NCI-H774 (cell line): ENCODE data around the gene CFAP99.
A peak's percentile ranks its signal among the peaks of the same experiment; 100 is the strongest.
"Not testable (repeated sequence)": the region's sequence is repeated elsewhere in the genome, so short reads cannot be mapped to it uniquely, and the experiment has no call there.

Experiments
- DNase-seq: peaks from one replicate; lab custom pipeline; 2025; lab: John Stamatoyannopoulos, UW

The CFAP99 gene

DNA sequence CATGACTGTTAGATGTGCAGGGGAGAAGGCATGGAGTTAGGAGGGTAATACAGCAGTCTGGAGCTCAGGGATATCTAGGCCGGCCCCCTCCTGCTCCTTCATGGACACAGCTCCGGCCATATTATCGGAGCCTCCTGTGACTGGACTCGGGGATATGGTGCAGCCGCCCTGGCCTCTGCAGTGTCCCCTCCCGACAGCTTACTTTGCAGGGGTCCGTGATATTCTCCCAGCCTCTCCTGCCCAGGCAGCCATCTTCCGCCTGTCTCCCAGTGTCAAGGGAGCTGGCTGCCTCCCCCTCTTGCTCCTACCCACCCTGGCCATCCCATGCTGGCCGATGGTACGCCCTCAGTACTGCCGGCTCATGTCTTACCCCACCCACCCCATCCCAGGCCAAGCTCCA is 30.3 kb downstream of the CFAP99 start:
- DNase-seq, result no peak

DNA sequence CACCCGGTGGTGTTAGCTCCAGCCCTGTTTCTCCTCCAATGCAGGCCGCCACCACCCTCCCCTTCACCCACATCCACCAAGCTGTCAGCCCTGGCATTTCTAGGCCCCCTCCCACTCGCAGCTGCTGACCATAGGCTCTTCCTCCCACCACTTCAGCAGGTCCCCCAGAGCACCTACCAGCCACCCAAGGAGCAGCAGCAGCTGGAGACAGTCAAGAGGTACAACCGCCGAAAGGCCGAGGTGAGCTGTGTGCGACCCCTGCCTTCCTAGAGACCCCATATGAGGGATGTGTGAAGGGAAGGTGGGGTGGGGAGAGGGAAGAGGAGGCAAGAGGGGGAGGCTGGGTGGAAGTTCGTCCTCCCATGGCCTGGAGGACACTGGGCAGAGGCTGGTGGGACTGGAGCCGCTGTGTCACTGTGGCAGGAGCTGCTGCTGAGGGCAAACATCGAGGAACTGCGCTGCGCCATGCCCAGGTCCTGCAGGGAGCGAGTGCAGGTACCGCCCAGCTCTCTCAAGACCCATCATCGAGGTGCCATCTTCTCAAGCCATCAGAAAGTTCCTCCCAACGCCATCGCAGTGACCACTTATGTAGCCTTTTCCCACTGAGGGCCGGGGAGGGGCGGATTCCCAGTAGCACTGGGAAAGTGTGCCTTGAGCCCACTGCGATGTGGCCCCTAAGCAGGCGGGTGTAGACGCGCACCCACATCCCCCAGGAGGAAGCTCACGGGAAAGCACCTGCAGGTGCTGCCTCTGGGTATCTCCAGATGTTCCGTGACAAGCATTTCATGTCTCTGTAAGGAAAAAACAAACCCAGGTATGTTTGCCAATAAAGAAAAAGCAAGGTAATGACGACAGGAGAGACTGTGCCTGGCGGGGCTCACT is 31.0 kb downstream of the CFAP99 start:
- DNase-seq, result no peak

DNA sequence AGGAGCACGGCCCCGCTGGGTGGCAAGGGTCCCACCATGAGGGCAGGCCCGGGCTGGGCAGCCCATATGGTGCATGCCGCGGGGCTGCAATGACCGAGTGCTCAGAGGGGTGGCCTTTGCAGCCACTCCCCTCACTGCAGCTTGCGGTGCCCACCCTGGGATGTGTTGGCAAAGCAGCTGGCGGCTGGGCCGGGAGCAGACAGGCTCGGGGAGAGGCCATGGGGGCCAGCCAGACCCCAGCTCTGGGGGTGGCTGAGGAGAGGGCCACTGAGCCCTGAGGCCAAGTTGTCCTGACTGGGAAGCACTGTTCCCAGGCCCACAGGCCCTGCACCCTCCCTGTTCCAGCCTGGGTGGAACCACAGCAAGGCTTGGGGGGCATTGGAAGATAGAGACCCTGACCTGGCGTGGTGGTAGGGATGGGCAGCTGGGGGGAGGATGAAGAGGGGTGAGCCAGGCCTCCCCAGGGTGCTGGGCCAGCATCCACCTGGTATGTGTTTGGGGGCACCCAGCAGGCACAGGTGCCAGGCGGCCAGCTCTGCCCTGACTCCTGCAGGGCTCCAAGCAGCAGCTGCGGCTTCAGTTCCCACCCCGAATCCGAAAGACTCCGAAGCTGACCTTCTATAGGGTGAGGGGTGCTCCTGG is 31.8 kb downstream of the CFAP99 start:
- DNase-seq, result no peak

DNA sequence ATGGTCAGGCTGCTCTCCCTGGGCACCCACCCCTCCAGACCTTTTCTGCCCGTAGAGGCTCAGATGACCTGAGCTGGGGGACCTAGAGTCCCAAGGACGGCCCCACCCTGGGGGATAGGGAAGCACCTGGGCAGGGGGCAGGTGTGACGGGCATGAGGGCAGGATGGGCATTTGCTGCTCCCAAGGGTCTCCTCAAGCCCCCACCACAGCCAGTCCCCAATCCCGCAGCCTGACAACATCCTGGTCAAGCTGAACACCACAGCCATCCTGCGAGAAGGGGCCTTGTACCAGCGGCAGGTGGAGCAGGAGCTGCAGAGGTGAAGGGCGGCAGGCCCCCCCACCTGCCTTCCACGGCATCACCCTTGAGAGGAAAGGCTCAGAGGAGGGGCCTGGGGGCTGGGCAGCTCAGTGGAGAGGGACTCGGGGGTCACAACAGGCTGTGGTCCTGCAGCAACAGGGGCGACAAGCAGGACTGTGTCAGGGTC is 32.3 kb downstream of the CFAP99 start:
- no peak for DNase-seq

DNA sequence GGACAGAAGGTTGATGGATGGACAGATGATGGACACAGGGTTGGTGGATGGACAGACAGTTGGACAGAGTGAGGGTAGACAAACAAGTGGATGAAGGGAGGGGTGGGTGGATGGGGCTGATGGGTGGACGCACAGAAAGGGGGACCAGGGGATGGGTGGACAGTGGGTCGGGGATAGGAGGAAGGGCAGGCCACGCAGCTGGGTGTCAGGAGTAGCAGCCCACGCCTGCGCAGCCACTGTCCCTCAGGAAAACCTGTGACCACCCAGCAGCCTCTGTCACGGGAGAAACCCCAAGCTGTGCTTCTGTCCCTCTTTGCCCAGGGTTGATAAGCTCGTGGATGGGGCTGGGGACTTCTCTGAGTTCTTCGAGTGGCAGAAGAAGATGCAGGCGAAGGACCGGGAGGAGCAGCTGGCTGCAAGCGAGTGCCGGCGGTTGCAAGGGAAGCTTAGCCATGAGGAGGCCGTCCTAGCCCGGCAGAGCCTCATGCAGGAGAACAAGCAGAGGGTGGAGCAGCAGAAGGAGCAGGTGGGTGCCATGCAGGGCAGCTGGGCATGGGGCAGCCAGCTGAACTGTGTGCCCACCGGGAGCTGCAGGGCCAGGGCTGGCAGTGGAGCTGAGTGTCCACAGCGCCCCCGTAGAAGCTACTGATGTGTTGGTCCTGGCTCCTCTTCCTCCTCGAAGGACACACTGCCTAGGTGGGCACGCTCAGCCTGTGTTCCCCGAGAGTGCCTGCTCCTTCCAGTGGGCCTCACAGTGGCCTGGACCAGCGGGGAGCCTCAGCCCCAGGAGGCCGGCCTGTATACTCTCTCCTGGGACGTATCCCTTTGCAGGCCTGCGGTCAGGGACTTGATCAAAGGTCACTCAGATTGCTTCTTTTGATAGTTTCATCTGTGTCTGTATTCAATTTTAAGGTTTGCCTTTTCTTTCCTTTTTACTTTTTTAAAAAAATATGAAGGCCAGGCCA is 33.3 kb downstream of the CFAP99 start:
- DNase-seq, result no peak

DNA sequence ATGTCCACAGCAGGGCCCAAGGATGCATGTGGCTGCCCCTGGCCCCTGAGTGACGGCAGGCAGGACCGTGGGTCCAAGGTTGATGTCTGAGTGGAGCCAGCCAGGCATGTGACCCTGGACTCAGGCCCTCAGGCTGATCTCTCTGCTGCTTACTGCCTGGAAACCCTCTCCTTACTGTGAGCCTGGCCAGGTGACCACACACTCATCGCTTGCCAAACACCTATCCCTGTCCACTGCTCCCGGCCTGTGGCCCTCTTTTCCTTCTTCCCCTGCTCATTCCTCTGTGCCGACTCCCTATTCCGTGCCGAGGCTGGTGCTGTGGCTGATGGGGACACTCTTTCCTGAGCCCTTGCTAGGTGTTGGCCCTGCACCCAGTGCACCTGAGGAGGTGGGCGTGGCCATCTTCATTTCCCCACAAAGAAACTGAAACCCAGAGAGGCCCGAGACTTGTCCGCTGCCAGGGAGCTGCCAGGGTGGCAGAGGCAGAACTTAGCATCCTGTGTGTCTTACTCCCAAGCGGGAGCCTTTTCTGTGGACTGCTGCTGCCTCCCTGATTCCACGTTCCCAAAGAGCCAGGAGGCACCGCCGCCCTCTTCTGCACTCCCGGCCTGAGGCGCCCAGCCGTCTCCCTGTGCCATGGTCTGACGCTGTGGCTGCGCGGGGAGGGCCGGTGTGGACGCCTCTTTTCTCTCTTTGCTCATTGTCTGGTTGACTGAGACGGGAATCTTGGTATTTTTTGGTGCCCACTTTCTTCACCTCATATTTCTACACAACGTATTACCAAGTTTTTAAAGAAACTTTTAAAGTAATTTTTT is 38.9 kb downstream of the CFAP99 start:
- DNase-seq, result no peak

DNA sequence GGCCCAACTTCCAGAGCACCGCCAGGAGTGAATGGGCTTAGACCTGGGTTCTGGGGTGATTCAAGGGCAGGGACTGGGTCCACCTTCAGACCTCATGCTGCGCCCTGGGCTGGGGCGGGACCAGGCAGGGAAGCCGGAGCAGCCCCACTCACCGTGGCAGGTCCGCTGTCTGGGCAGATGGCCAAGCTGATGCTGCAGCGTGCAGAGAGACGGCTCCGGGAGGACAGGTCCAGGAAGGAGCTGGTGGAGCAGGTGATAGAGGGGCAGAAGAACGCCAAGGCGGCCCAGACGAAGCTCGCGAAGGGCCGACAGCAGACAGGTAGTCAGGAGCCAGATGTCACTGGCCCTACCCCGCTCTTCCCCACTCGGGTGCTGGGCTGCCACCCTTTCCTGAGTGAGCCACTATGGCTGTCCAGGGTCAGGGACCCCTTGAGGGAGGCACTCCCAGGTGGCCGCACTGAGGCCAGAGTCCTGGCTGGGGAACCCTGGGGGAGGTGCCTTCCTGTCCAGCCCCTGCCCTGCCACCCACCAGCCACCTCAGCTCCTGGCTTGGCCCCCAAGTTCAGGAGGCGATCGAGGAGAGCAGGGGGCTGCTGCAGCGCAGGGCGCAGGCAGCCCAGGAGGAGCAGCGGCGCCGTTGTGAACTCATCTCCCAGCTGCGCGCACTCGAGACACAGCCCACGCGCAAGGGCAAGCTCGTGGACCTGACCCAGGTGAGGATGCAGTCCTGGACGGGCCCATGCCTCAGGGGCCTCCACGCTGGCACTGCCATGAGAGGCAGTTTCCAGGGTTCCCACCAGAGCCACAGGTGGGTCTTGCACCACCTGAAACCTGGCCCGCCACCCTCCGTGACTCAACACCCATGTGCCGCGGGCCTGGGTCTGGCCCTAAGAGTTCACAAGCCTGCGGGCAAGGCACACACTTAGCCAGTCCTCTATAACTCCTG is 40.1 kb downstream of the CFAP99 start:
- no peak for DNase-seq

DNA sequence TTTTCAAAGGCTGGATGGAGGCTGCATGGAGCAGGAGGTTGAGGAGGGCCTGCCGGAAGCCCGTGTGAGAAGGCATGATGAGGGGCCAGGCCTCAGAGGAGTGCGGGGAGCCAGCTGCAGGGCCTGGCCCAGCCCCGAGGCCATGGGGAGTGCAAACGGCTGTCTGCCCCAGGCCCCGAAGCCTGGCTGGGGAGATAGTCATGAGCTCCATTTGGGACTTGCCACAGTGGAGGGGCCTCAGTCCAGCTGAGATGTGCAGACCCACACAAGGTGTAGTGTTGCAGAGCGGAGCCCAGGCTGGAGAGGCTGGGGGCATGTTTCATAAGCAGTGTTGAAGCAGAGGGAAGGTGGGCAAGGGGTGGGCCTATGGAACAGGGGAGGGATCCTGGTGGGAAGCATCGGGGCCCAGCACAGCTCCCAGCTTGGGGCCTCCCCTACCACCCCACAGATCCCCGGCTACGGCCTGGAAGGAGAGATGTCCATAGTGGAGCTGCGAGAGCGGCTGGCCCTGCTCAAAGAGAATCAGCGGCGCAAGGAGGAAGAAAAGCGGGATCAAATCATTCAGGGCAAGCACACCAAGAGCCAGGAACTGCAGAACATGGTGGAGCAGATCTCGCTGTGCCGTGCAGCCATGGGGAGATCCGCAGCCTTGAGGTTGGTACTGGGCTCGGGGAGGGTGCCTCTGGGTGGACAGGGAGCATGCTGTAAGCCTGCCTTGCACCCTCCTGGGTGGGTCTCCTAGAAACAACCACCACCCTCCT is 41.0 kb downstream of the CFAP99 start:
- no peak for DNase-seq

DNA sequence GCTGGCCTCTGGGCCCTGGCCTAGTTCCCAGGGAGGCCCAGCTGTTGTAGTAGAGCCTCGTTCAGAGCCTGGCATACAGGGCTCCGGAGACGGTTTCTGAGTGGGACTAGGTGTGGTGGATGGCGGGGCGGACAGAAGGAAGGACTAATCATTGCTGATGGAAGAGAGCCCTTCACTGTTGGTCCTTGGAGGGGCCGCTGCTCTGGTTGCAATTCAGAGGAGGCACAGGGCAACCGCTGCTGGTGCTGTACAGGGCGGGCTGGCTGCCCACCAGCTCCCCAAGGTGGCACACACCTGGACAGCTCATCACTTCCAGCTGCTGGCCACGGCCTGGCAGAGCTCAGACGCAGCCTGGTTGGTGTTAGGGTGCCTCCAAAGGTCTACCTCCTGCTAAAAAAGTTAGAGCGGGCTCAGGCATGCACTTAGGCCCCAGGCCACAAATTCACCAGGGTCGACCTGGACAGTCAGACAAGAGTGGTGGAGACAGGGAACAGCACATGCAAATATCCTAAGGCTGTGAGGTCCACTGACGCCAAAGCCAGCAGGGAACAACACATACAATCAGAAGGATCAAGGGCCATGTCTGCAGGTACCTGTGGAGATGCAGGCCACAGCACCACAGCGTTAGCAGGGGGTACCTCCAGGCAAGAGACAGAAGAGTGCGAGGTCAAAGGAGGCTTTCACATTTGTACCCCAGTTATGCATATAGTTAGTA is 42.6 kb downstream of the CFAP99 start:
- no peak for DNase-seq

DNA sequence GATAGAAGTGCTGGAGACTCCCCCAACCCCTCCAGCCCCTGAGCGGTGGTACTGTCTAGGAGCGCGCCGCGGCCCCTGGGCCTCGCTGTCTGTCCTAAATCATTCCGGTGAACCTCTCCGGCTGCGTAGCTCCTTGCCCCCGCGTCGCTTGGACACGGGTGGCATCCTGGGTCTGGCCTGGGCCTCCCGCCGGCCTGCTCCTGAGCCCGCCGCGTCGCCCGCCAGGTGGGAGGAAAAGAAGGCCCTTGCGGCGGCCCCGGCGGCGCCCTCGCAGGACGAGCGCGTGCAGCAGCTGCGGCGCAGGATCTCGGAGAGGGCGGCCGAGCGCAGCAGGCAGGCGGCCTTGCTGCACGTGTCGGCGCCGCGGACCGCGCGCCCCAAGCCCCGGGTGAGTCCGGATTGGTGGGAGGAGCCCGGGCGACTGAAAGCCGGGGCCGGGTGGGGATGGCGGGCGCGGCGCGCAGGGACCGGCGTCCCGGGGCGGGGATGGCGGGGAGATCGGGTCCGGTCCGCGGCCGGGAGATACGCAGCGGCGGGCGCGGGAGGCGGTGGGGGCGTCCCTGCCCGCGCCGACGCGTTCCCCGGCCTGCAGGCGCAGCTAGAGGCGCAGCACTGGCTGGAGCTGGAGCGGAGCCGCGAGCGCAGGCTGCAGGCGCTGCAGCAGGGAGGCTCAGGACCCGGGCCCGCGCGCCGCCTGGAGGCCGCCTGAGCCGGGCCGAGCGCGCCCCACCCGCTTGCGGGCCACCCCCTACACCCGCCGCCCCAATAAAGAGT is 43.6 kb downstream of the CFAP99 start:
- DNase-seq, result no peak

DNA sequence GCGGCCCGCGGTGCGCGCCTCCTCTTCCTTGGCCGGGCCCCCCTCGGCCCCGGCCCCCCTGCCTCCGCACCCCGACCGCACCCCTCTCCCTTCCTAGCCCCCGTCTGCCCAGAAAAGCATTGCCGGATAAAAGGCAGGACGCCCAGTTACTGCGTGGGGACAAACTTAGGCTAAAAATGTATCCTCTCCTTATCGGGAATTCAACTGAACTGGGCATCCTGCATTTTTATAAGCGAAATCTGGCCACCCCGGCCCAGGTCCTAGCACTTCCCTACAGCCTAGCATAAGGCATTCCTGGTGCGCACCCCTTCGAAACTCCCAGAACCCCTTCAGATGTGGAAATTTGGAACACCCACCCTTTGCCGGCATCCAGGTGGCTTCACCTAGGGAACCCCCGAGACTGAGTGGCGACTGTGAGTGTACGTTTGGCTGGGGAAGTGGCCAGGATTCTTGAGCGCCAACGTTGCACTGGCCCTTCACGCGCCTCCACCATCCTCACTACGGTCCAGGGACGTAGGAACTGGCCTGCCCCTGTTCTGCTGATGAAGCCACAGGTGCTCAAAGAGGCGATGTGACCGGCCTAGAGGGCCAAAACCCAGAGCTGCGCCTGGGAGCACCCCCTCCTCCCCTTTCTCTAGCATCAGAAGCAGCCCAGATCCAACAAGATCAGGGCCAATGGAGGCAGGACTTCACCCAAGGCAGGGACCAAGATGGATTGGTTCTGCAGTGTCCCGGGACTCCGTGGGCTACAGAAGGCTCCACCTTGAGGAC is 44.4 kb downstream of the CFAP99 start:
- no peak for DNase-seq

DNA sequence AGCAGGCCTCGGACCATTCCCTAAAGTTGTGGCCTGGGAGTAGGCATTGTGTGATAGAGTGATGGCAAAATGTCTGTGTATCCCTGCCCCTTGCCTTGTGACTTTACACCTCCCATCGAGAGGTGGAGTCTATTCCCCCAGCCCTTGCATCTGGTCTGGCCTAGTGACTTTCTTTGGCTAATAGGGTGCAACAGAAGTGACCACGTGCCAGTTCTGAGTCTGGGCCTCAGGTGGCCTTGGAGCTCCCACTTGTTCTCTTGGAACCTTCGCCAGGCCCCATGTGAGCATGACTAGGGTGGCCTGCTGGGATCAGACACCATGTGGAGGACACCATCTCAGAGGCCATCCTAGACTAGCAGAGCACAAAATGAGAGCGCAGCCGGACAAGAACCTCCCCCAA is 46.3 kb downstream of the CFAP99 start:
- no peak for DNase-seq

DNA sequence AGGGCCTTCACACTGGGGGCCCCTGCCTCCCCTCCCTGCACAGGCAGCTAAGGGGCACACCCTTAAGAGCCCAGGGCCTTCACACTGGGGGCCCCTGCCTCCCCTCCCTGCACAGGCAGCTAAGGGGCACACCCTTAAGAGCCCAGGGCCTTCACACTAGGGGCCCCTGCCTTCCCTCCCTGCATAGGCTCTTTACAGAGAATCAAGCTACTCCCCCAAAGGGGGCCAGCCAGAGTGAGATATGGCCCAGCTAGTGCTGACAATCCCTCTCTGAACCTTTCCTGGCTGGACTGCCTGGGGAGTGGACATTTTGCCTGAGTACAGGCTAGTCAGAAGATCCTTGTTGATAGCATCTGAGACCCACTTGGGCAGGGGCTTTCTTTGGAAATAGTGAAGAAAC is 46.8 kb downstream of the CFAP99 start:
- DNase-seq, result not testable (repeated sequence)

DNA sequence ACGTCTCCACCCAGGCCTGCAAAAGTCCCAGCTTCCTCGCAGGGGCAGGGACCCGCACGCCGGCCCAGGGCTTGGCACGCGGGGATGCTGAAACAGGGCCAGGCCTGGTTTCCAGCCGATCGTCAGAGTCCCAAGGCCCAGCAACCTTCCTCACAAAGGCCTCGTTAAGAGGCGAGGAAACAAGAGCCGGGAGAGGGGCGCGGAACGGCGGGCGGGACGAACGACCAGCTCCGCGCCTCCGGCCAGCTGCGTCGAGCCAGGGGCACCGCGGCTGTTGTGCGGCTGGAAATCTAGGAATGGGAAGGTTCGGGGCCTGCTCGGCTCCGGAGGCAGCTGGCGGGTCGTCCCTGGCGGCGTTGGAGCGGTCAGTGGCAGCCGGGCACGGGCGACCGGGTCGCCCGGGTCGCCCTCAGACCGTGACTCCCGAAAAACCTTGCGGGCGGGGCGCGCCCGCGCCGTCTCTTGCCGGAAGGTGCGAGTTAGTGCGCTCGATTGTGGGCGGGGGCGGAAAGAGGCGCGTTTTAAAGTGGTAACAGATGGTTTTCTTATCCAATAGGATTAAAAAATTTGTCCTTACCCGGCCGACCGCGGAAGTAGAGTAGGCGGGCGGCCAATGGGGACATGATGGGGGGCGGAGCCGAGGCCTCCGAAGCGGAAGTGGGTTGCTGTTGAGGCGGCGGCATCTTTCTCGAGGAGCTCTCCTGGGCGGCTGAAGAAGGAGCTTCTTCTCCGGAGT is 49.9 kb downstream of the CFAP99 start, which contains the start of gene RNF4:
Gene RNF4, plus strand, starts transcription at position 651 of the 736 bp plus-strand sequence. CDS start 21,388 bp downstream, outside the sequence.
- DNase-seq, result peak; percentile 81

DNA sequence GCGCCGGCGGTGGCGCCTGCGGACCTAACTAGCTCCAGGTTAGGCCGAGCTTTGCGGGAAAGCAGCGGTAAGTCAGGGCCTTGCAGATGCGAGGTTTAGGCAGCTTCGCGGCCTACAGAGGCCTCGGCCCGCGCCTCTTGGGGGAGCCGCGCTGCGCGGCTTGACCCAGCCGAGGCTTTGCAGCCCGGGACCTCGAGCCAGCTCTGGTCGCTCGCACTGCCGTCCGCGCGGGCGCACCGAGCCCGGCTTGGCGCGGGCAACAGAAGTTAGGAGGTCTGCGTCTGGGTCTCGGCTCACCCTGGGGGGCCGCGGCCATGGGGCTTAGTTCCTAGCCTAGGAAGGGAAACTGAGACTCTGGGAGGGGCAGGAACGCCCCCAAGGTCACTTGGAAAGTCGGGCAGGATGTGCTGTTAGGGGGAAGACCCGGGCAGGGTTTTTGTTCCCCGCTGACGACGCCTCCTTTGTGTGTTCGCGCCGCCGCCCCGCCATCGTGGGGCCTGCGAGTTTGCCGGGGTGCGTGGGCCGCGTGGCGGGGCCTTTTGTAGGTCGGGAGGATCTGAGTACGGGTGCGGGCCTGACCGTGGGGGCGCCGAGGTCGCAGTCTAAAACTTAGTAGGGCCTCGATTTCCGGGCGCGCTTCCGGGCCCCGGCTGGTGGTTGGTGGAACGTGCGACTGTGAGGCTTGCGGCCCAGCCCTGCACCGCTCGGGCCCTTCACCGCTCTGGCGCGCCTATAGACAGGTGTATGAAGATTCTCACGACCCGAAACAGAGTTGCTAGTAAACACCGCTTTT is 50.6 kb downstream of the CFAP99 start:
- DNase-seq, result no peak

DNA sequence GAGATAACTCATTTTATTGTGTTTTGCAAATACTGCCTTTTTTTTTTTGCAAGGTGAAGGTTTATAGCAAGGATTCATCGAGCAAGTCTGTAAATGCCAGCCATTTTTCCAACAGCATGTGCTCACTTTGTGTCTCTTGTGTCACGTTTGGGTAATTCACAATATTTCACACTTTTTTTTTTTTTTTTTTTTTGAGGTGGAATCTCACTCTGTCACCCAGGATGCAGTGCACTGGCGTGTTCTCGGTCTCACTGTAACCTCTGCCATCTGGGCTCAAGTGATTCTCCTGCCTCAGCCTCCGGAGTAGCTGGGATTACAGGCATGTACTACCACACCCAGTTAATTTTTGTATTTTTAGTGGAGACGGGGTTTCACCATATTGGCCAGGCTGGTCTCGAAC is 52.0 kb downstream of the CFAP99 start:
- no peak for DNase-seq
